Caco-2 (cell line): ENCODE measurements around the gene CD38. TPM values are rescaled to one million over a fixed set of nuclear protein-coding genes. Genes with fewer than 3 reads are reported as not detected.

ENCODE experiments used
- BruUV-seq: library from RNA; stranded (reverse); fragments of 400-500 nt; replicated peaks from 2 replicates; lab custom pipeline; 2021; lab: Mats Ljungman, UMichigan
- CTCF ChIA-PET: fragments of 300-600 bp; sonication (Branson Sonifier 250); formaldehyde crosslinking; loops from one replicate; lab custom pipeline; 2022; ENCODE audit warnings: antibody characterized with exemption; lab: Charles Lee
- POLR2A ChIA-PET: fragments of 300-600 bp; sonication (Branson Sonifier 250); formaldehyde crosslinking; loops from one replicate; lab custom pipeline; 2022; ENCODE audit warnings: antibody characterized with exemption; lab: Charles Lee
- DNase-seq, 2 experiments: peaks; one replicate each; pipeline versions ENCODE4 v3.0.0 to v3.0.0-alpha.2; 2020 to 2022
- H3K27me3 ChIP-seq: replicated peaks from 2 replicates; pipeline ENCODE4 v1.6.0; 2011; ENCODE audit warnings: low read length; ENCODE audit not compliant: control insufficient read depth, insufficient read depth
- H3K36me3 ChIP-seq: 2 replicates; pipeline ENCODE4 v1.5.1; 2011; ENCODE audit warnings: low read length; ENCODE audit not compliant: control insufficient read depth, insufficient read depth
- H3K4me1 ChIP-seq: fragments of 250-450 bp; sonication (Bioruptor Pico); 2 replicates; pipeline ENCODE4 v1.5.1; 2020; ENCODE audit warnings: mild to moderate bottlenecking
- H3K4me3 ChIP-seq: 2 replicates; pipeline ENCODE4 v1.5.1; 2011; ENCODE audit warnings: low read depth, mild to moderate bottlenecking, control low read depth, low read length
- H3K9me3 ChIP-seq: fragments of 250-450 bp; sonication (Bioruptor Pico); 2 replicates; pipeline ENCODE4 v1.5.1; 2020; ENCODE audit warnings: mild to moderate bottlenecking, moderate library complexity
- H3K27ac Mint-ChIP-seq: one replicate; pipeline ENCODE4 v1.8.0; 2022; ENCODE audit warnings: mixed read lengths; ENCODE audit not compliant: unreplicated experiment
- H3K27me3 Mint-ChIP-seq: one replicate; pipeline ENCODE4 v1.8.0; 2022; ENCODE audit warnings: mixed read lengths; ENCODE audit not compliant: insufficient read depth, unreplicated experiment
- H3K36me3 Mint-ChIP-seq: one replicate; pipeline ENCODE4 v1.8.0; 2022; ENCODE audit warnings: mild to moderate bottlenecking, mixed read lengths; ENCODE audit not compliant: insufficient read depth, unreplicated experiment
- H3K4me1 Mint-ChIP-seq: one replicate; pipeline ENCODE4 v1.8.0; 2022; ENCODE audit warnings: low read depth, mixed read lengths; ENCODE audit not compliant: unreplicated experiment
- H3K4me3 Mint-ChIP-seq: one replicate; pipeline ENCODE4 v1.8.0; 2022; ENCODE audit warnings: mild to moderate bottlenecking, moderate library complexity, mixed read lengths; ENCODE audit not compliant: unreplicated experiment
- H3K9me3 Mint-ChIP-seq: one replicate; pipeline ENCODE4 v1.8.0; 2022; ENCODE audit warnings: mixed read lengths; ENCODE audit not compliant: unreplicated experiment
- intact Hi-C: fragments of 100-400 bp; cut with micrococcal nuclease; formaldehyde crosslinking; loops from one replicate; pipeline ENCODE4 v1.10.0; 2022; ENCODE audit not compliant: unreplicated experiment
- total RNA-seq: library from RNA; stranded (reverse); gene quantifications from 2 replicates; pipeline ENCODE4 v1.2.3, GENCODE V29; 2022
- TF ChIP-seq, protein P1 (sequence below), 2 experiments: fragments of 200-600 bp in 1 of 2; IDR thresholded peaks; 1 replicate in 1 of 2; 2 replicates in 1 of 2; pipeline versions ENCODE4 v1.5.1 to v1.8.0; 2011 to 2022; ENCODE audit warnings: antibody characterized with exemption in 1 of 2, control low read depth in 1 of 2, inconsistent platforms in 1 of 2, low read depth in 1 of 2, low read length in 1 of 2, mild to moderate bottlenecking in 1 of 2, moderate library complexity in 1 of 2; ENCODE audit not compliant: insufficient read depth in 1 of 2, severe bottlenecking in 1 of 2, unreplicated experiment in 1 of 2

The CD38 gene
- total RNA-seq, 1 experiment from 2014 or later: not detected

GRCh38 chr4:15784959-15785634 lies 7.0 kb downstream of the CD38 start:
- H3K27me3 ChIP-seq: no peaks in the 10 kb centered on the region
- peaks cover 19% of the 10 kb centered on the region for H3K27me3 Mint-ChIP-seq
- ChIA-PET POLR2A (no interaction called here), CTCF (no interaction called here)
- DNase-seq: no peak
- no peaks in the 10 kb centered on the region for H3K36me3 ChIP-seq
- BruUV-seq: no TSS peak
- no peaks in the 10 kb centered on the region for H3K4me1 Mint-ChIP-seq
- intact Hi-C loops: no loop called here
- no peaks in the 10 kb centered on the region for H3K36me3 Mint-ChIP-seq
- no peaks in the 10 kb centered on the region for H3K4me1 ChIP-seq
- H3K9me3 ChIP-seq: no peaks in the 10 kb centered on the region
- no peak overlapping the region for H3K4me3 Mint-ChIP-seq
- no peak overlapping the region for H3K27ac Mint-ChIP-seq
- no peak overlapping the region for H3K4me3 ChIP-seq
- H3K9me3 Mint-ChIP-seq: peaks cover 19% of the 10 kb centered on the region
- TF ChIP-seq, protein P1, sequence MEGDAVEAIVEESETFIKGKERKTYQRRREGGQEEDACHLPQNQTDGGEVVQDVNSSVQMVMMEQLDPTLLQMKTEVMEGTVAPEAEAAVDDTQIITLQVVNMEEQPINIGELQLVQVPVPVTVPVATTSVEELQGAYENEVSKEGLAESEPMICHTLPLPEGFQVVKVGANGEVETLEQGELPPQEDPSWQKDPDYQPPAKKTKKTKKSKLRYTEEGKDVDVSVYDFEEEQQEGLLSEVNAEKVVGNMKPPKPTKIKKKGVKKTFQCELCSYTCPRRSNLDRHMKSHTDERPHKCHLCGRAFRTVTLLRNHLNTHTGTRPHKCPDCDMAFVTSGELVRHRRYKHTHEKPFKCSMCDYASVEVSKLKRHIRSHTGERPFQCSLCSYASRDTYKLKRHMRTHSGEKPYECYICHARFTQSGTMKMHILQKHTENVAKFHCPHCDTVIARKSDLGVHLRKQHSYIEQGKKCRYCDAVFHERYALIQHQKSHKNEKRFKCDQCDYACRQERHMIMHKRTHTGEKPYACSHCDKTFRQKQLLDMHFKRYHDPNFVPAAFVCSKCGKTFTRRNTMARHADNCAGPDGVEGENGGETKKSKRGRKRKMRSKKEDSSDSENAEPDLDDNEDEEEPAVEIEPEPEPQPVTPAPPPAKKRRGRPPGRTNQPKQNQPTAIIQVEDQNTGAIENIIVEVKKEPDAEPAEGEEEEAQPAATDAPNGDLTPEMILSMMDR (IDR thresholded peaks at IDR 0.05; ENCODE audit: insufficient read depth in 1 of 2, low read depth in 1 of 2, low read length in 1 of 2, severe bottlenecking in 1 of 2, unreplicated experiment in 1 of 2): no peak

GRCh38 chr4:15786743-15787142 lies 8.6 kb downstream of the CD38 start:
- Mint-ChIP-seq H3K36me3 (no peaks in the 10 kb centered on the region), H3K27ac (no peak overlapping the region), H3K9me3 (peaks cover 19% of the 10 kb centered on the region), H3K4me1 (no peaks in the 10 kb centered on the region), H3K27me3 (peaks cover 11% of the 10 kb centered on the region), H3K4me3 (no peak overlapping the region)
- Histone ChIP-seq H3K9me3 (no peaks in the 10 kb centered on the region), H3K36me3 (no peaks in the 10 kb centered on the region), H3K4me3 (no peak overlapping the region), H3K4me1 (no peaks in the 10 kb centered on the region), H3K27me3 (no peaks in the 10 kb centered on the region)
- CTCF ChIA-PET: no interaction called here
- no peak for DNase-seq
- POLR2A ChIA-PET: no interaction called here
- intact Hi-C loops: no loop called here
- TF ChIP-seq, protein P1 (IDR thresholded peaks at IDR 0.05; ENCODE audit: insufficient read depth in 1 of 2, low read depth in 1 of 2, low read length in 1 of 2, severe bottlenecking in 1 of 2, unreplicated experiment in 1 of 2): no peak
- BruUV-seq: no TSS peak

GRCh38 chr4:15792974-15793373 lies 14.8 kb downstream of the CD38 start:
- peaks cover 12% of the 10 kb centered on the region for H3K9me3 Mint-ChIP-seq
- H3K27ac Mint-ChIP-seq: no peak overlapping the region
- Histone ChIP-seq H3K4me3 (no peak overlapping the region), H3K27me3 (no peaks in the 10 kb centered on the region), H3K9me3 (no peaks in the 10 kb centered on the region), H3K4me1 (no peaks in the 10 kb centered on the region), H3K36me3 (no peaks in the 10 kb centered on the region)
- no peaks in the 10 kb centered on the region for H3K4me1 Mint-ChIP-seq
- intact Hi-C loops: no loop called here
- H3K36me3 Mint-ChIP-seq: no peaks in the 10 kb centered on the region
- ChIA-PET CTCF (no interaction called here), POLR2A (no interaction called here)
- TF ChIP-seq, protein P1 (IDR thresholded peaks at IDR 0.05; ENCODE audit: insufficient read depth in 1 of 2, low read depth in 1 of 2, low read length in 1 of 2, severe bottlenecking in 1 of 2, unreplicated experiment in 1 of 2): no peak
- H3K4me3 Mint-ChIP-seq: no peak overlapping the region
- DNase-seq: no peak
- H3K27me3 Mint-ChIP-seq: peaks cover 20% of the 10 kb centered on the region
- BruUV-seq: no TSS peak
